NCI-H510A (cell line): Measurements from ENCODE around the gene AIF1.
"Not testable (repeated sequence)": the region's sequence is repeated elsewhere in the genome, so short reads cannot be mapped to it uniquely, and the experiment has no call there.

Experiments used
- DNase-seq: peaks from one replicate; lab custom pipeline; 2025; lab: John Stamatoyannopoulos, UW

AIF1 gene

DNA sequence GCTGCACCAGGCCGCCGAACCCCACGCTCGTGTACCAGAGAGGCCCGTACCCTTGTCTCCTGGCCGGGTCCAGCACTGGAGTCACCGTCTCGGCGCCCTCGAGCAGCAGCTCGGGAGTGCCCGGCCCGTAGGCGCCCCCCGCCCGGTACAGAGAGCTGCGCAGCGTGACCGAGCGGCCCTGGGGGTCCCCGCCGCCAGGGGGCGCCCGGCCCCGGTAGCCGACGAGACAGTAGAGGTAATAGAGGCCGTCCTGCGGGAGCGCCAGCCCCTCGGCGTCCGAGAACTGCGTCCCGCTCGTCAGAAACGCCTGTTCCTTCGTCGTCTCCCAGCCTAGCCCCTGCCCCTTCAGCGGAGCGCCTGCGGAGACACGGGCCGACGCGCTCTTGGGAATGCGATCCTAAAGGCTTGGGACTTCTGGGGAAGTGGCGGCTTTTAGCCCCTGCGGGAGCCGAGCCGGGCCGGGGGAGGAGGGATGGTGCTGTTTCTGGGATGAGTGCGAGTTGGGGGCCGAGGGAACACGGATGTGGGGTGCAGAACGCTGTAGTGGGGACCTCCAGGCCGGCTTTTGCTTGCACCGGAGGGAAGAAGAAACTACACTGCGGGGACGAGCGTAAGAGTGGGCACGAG lies 34.1 kb upstream of the AIF1 start:
- DNase-seq = peak; percentile 35

DNA sequence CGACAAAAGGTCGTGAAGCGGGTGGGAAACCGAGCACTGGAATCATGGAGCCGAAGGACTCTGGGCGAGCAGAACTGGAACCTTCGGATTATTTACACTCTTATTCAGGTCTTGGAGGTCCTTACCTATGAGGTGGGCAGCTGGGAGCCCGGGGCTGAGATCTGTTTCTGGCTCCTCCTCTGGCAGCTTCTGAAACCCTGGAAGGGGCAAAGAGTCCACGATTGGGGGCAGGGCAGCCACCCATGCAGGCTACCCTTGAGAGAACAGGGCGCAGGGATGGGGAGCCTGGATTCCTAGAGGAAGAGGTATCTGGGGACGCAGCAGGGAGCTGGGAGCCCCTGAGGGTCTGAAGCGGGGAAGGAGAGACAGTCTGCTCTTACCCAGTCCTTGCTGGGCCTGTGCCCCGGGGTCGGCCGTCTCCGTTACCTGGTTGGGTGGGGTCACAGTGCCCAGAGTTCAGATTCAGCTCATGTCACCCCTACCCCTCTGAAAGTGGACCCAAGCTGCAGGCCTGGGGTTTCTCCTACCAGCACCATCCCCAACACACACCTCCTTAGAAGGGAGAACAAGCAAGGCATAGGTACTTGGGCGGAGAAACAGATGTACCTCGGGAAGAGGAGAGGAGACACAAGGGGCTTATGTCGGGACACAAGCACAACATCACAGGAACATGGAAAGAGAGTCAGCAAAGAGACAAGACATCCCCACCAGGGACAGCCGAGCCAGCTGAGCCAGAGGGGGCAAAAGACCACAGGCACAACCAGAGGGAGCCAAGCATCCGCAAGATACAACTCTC lies 33.4 kb upstream of the AIF1 start:
- DNase-seq = no peak

DNA sequence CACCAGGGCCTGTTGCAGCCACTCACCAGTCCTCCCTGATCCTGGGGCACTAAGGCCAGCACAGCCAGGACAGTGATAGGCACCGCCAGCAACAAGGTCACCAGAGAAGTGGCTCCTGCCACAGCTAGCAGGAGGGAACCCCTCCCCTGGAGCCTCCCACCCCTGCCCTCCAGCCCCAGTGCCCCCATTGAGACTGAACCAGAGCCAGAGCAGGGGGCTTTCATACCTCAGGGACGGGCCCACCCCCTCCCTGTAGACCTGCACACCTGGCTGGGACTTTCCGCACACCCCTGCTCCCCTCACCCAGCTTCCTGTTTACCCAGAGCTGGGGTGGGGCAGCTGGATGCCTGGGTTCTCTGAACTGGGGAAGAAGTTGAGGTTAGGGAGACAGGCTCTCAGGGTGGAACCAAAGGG lies 32.8 kb upstream of the AIF1 start, which contains the start of gene LTB:
Gene LTB (minus strand): TSS at position 195 of the 414 bp plus-strand sequence. CDS start 7 bp downstream, at position 188.
- DNase-seq = no peak

DNA sequence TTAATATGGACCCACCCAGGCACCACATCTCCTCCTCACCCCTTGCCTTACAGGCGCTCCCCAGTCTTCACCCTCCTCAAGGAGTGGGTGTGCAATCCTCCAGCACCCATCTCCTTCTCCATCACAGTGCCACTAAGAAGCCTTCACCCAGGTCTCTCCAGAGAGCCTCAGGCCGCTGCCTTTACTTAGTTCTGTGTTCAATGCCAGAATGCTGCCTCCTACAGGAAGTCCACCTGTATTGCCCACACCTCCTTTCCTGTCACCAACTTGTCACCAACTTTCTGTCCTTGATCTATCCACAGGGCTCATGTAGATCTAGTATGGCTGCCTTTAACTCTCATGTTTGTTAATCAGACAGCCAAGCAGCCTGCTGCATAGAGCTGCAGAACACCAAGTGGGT lies 29.5 kb upstream of the AIF1 start:
- DNase-seq = no peak

DNA sequence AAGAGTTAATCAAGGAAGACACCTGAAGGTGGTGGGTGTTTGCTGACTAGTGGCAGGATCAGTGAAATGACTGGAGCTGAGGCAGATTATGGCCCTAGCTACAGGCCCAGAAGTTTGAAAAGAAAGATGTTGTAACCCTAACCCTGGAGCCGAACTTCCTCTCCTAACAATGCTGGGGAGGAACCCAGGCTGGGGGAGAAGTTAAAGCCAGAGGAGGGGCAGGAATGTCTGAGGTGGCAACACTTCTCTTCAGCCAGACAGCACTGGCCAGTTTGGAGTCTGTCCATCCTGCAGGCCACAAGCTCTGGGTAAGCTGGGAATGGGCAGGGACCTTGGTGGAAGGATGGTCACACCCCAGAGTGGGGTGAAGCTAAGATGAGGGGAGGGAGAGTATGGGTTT lies 29.0 kb upstream of the AIF1 start, which contains the start of gene LST1:
Gene LST1 (plus strand): TSS at position 270 of the 400 bp plus-strand sequence. CDS start 1,023 bp downstream, outside the sequence.
- no peak for DNase-seq

DNA sequence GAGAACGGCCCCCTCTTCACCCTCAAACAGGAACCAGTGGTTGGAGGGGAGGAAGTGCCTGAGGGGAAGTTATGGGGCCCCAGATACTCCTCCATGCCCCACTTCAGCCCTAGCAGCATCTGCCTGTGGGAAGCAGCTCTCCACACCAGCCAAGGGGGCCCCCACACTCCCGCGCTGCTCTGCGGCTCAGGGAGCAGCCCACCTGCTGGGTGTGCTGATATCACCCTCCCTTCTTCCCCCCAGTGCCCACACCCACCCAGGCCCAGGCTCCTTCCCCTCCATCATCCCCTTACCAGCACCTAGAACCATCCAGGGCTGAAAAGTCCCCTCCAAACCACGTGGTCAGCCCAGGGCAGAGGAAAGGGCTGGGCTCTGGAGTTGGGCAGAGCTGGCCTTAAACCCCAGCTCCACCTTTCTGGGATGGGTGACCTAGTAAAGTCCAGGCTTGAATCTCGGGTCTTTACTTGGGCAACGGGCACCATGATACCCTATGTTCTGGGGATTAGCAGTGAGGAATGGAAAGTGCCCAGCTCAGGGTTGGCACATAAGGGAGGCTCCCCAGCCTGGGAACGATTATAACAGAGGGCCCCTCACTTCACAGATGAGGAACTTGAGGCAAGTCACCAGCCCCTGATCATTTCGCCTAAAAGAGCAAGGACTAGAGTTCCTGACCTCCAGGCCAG lies 28.3 kb upstream of the AIF1 start:
- no peak for DNase-seq

DNA sequence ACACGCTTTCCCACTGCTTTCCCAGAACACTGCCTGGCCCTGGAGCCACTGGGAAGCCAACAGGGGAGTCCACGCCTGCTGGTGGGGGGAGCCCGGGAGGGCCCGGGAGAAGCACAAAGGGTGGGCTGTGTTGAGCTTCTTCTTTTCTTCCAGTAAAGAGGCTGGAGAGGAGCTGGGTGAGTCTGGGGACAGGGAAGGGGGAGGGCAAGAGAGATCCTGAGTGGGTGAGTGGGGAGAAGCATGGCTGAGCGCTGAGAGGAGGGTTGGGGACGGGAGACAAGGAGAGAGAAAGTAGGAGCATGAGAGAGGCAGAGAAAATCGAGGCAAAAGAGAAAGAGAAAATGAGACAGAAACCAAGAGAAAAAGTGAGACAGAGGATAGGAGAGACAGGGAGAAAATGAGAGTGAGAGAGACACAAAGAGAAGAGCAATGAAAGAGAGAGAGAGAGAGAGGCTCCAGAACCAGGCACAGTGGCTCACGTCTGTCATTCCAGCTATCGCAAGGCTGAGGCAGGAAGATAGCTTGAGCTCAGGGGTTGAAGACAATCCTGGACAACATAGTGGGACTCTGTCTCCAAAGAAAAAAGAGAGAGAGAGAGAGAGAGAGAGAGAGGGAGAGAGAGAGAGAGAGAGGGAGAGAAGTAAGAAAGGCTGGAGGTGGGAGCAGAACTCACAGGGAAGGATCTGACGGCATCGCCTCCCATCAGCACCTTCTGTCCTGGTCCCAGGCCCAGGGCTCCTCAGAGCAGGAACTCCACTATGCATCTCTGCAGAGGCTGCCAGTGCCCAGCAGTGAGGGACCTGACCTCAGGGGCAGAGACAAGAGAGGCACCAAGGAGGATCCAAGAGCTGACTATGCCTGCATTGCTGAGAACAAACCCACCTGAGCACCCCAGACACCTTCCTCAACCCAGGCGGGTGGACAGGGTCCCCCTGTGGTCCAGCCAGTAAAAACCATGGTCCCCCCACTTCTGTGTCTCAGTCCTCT lies 26.9 kb upstream of the AIF1 start:
- DNase-seq = no peak

DNA sequence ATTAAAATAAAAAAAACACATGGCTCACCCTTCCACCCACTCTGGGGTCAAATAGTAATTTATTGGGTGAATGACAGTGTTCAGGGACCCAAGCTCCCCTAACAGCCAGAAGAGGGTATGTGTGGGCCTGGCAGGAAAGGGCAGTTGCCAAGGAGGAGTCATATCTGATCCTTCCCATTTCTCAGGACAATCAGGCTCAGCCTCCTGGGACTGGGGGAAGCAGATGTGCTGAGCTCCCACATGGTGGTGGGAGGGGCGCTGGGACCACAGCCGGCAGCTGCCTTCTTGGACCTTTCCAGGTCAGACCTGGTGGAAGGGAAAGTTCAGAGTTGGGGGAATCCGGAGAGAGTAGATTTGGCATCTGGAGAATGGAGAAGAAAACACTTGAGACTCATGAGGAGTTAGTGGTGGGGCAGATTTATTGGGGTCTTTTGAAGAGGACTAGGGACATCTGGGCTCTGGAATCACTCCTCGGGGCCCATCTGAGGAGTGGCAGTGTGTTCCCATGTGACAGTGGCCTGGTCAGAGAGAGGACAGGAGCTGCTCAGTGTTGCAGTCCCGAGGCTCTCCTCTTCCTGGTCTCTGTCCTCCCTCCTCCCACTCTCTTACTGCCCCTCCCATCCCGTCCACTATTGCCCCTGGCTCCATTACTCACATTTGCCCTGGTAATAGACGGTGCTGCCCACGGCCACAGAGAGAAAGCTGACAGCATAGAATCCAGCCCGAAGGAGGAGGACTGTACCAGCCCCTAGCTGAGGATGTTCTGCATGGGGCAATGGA lies 26.0 kb upstream of the AIF1 start:
- DNase-seq = no peak

DNA sequence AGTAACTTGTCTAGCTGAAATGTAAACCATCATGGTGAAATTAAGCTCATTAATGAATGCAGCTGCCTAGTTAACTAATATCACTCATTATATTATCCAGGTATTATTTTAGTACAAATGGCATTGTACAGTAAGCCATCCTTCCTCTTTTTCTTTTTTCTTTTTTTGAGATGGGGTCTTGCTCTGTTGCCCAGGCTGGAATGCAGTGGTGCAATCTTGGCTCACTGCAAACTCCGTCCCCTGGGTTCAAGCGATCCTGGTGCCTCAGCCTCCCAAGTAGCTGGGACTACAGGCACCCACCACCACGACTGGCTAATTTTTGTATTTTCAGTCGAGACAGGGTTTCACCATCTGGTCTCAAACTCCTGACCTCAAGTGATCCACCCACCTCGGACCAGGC lies 24.3 kb upstream of the AIF1 start:
- DNase-seq = not testable (repeated sequence)

DNA sequence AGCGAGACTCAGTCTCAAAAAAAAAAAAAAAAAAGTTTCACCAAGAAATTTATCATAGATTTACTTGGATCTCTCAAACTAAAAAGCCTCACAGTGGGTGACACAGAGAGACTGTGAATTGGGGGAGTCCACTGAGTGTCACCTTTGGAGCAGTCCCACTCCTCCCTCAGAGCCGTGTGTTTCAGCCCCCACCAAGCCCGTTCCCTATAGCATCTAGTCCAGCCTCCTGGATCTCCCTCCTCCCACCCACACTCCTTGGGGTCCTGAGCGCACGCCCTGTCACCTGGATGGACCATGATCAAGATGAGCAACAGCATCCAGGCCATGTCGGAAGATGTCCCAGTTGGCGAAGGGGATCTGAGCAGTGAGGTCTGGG lies 22.6 kb upstream of the AIF1 start:
- no peak for DNase-seq

DNA sequence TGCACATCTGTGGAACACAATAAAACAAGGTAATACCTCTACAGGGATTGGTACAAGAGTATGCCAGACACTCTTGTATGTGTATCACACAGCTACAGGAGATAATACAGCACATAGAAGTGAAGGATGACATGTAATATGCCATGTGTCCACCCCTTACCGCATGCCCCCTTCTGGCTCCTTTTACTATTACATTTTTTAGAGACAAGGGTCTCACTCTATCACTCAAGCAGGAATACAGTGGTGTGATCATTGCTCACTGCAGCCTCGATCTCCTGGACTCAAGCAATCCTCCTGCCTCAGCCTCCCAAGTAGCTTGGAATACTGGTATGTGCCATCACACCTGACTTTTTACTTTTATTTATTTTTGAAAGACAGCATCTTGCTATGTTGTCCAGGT lies 18.0 kb upstream of the AIF1 start:
- no peak for DNase-seq

DNA sequence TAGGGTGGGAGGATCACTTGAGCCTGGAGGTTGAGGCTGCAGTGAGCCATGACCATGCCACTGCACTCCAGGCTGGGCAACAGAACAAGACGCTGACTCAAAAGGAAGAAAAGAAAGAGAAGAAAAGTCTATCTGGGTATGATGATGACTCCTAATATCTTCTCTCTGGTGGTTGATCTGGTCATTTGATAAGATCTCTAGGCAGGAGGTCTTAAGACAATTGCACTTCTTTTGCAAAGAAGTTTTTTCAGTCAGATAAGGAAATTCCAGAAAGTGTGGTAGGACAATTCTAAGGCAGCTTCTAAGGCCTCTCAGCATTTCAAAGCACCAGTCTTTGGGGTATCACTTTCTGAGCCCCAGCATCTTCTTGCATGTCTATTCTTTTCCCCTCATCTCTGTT lies 7.7 kb upstream of the AIF1 start:
- no peak for DNase-seq

DNA sequence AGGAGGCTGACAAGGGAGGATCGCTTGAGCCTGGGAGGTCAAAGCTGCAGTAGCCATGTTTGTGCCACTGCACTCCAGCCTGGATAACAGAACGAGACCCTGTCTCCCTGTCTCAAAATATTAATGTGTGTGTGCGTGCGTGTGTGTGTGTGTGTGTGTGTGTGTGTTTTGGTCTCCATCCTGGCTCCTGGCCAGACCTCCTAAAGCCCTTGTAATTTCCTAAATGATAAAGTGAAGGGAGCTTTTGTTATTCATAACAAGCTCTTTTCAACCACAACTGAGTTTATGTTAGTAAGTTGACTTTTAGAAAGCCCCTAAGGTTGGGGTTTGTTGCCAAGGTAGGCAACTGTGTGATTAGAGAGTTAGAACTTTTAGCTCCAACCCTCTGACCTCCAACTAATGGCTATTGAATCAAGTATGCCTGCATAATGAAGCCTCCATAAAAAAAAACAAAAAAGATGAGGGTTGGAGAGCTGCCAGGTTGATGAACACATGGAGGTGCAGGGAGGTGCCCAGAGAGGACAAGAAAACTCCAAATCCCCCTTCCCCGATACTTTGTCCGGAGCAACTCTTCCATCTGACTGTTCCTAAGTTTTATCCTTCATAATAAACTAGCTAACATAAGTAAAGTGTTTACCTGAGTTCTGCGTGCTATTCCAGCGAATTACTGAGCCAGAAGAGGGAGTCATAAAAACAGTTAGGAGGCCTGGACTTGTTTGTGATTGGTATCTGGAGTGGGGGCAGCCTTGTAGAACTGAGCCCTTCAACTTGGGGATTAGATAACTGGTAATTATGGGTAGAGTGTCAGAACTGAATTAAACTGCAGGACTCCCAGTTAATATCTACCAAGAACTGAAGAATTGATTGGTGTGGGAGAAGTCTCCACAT lies 5.3 kb upstream of the AIF1 start:
- no peak for DNase-seq

DNA sequence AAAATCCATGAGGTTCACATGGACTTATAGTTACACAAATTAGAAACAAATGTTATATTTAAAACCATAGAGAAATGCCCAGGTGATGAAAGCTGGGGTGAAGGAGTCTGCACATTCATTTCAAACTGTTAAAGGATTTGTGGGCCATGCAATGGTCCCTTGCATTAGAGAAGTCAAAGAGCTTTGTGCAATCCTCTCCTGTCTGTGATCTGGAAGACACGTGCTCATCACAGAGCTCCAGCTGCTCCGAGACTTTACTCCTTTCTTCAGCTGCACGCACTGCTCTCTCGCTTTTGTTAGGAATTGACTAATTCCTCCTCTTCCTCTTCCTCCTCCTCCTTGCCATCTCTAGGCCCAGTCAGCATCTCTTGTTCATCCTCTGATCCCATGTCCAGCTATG lies 4.1 kb upstream of the AIF1 start:
- DNase-seq = no peak

DNA sequence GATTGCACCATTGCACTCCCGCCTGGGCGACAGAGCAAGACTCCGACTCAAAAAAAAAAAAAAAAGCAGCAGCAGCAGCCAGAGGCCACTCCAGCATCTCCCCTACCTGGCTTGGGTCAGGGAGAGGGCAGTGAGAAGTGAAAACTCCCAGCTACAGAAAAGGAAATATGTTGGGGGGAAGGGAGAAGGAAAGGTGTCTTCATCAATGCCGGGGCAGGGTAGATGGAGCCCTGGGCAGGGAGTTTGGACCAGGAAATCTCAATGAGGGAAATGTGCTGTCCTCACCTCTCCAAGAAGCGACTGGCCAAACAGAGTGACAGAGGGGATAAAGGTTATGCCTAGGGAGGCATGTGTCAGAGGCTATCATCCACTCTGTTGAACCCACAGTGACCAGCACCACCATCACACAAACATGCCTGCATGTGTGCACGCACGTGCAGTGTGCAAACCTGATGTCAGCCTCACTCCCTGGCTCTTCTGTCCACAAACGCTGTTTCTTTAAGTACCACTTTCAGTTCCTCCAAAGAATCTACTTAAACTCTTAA lies 887 bp upstream of the AIF1 start:
- no peak for DNase-seq

DNA sequence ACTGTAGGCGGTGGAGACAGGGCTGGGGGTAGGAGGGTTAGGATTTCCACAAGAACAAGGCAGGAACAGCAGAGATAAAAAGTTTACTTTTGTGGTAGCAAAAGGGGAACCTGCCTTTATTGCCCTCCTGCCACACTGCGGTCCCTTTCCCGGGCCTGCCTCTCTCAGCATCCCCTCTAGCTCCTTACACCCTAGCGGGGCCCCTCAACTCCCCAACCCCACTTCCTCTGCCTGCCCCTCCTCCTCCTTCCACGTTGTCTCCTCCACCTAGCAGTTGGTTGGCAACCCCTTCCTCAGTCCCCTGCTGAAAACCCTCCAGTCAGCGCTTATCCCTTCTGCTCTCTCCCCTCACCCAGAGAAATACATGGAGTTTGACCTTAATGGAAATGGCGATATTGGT lies 714 bp downstream of the AIF1 start:
- DNase-seq = no peak

DNA sequence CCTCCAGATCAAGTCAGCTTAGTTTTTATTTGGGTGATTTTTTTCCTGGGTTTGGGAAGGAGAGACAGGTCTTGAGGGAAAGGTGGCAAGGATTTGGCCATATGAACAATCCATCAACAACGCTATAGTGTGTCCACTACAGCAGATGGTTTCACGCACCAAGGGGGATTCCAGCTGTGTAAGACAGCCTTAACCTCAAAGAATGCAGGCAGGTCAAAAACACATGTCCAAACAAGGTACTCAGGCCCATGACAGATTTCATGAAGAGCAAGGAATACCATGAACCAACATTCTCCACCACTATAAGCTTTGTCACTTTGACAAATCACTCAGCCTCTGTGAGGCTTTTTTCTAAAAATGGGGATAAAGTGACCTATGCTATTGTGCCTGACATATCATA lies 2.0 kb downstream of the AIF1 start:
- no peak for DNase-seq

DNA sequence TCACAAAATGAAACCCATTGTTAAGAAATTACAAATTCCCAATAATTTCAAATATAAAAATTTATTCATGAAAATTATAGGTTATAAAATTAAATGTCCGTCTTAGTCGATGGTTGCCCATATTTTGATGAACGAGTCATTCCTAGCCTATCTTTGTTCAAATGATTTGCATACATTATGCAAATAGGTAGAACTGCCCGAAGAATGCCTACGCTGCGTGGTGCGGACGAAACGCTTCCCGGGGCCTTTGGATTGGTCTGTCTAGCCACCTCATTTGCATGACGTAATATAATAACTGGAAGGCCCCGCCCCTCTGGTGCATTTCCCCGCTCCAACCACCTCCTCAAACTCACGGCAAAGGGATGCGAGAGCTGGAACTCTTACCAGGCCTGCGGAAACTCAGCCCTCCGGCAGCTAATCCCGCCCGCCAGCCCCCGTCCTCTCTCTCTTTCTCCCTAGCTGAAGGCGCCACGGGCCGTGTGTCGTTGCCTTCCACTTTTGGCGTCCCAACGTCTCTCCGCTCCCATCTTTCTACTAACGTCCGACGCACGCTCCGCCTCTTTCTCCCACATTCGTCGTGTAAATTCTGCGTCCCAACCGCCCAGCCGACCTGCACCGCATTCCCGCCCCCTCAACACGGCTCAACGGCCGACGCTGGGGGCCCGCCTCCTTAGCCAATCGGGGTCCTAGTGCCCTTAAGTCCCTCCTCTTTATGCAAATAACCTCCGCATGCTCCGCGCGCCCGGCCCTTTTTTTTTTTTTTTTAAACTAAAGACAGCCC lies 5.0 kb downstream of the AIF1 start:
- DNase-seq = peak; percentile 99
